H1 (cell line): ENCODE measurements around the gene STKLD1. TPM values are rescaled to one million over a fixed set of nuclear protein-coding genes. Genes with fewer than 3 reads are reported as not detected.
A peak's percentile ranks its signal among the peaks of the same experiment; 100 is the strongest.

Experiments used
- CTCF ChIA-PET: fragments of 300-600 bp; sonication (Branson Sonifier 250); formaldehyde crosslinking; loops from one replicate; lab custom pipeline; 2021; ENCODE audit not compliant: partially characterized antibody; lab: Charles Lee
- POLR2A ChIA-PET: fragments of 300-600 bp; sonication (Branson Sonifier 250); formaldehyde crosslinking; loops from one replicate; lab custom pipeline; 2021; ENCODE audit warnings: inconsistent platforms; ENCODE audit not compliant: partially characterized antibody; lab: Charles Lee
- DNase-seq, 2 experiments: peaks; one replicate each; pipeline versions ENCODE4 v3.0.0 to v3.0.0-alpha.2; 2010 to 2022; ENCODE audit warnings: low spot score in 2 of 2, low read depth in 1 of 2, mixed read lengths in 1 of 2
- FAIRE-seq: peaks from 2 replicates; lab custom pipeline; 2011; peaks lifted over from hg19 to GRCh38; lab: Jason Lieb, UNC
- H2AFZ ChIP-seq: 2 replicates; pipeline ENCODE4 v1.8.1; 2012; ENCODE audit warnings: low read length, inconsistent platforms
- H2AK5ac ChIP-seq: 2 replicates; pipeline ENCODE4 v1.6.1; 2013; ENCODE audit warnings: low read depth, low read length
- H2BK120ac ChIP-seq: replicated peaks from 2 replicates; pipeline ENCODE3; 2013; ENCODE audit warnings: low read depth, low read length, inconsistent platforms
- H2BK12ac ChIP-seq: 2 replicates; pipeline ENCODE4 v1.6.1; 2013; ENCODE audit warnings: low read depth, low read length
- H2BK15ac ChIP-seq: 2 replicates; pipeline ENCODE4 v1.6.1; 2013; ENCODE audit warnings: low read length
- H2BK20ac ChIP-seq: 2 replicates; pipeline ENCODE4 v1.6.1; 2013; ENCODE audit warnings: low read length
- H2BK5ac ChIP-seq: 2 replicates; pipeline ENCODE4 v1.6.1; 2013; ENCODE audit warnings: low read depth, low read length
- H3K14ac ChIP-seq: 2 replicates; pipeline ENCODE4 v1.6.1; 2013; ENCODE audit warnings: inconsistent platforms; ENCODE audit not compliant: insufficient read length
- H3K18ac ChIP-seq: 2 replicates; pipeline ENCODE4 v1.6.1; 2013; ENCODE audit warnings: low read length; ENCODE audit errors: extremely low read depth
- H3K23ac ChIP-seq: 2 replicates; pipeline ENCODE4 v1.6.1; 2013; ENCODE audit warnings: inconsistent platforms; ENCODE audit not compliant: insufficient read length
- H3K23me2 ChIP-seq: 2 replicates; pipeline ENCODE4 v1.6.1; 2013; ENCODE audit warnings: low read depth, low read length
- H3K27ac ChIP-seq: 2 replicates; pipeline ENCODE4 v1.6.1; 2011; ENCODE audit warnings: low read depth, low read length, inconsistent platforms
- H3K27me3 ChIP-seq, 4 experiments: replicated peaks in 1 of 4; 1 replicate in 1 of 4; 2 replicates in 3 of 4; pipeline versions ENCODE4 v1.6.1 to v1.8.1; 2011 to 2013; ENCODE audit warnings: low read length in 3 of 4, mild to moderate bottlenecking in 3 of 4, inconsistent platforms in 2 of 4, mixed read lengths in 2 of 4, moderate library complexity in 1 of 4; ENCODE audit not compliant: control insufficient read depth in 3 of 4, insufficient read depth in 3 of 4; ENCODE audit errors: extremely low read depth in 1 of 4
- H3K36me3 ChIP-seq, 4 experiments: 2 replicates each; pipeline versions ENCODE4 v1.6.1 to v1.8.1; 2011 to 2013; ENCODE audit warnings: mild to moderate bottlenecking in 4 of 4, low read length in 3 of 4, moderate library complexity in 2 of 4, control low read depth in 1 of 4, inconsistent platforms in 1 of 4; ENCODE audit not compliant: insufficient read depth in 4 of 4, control insufficient read depth in 2 of 4
- H3K4ac ChIP-seq: replicated peaks from 2 replicates; pipeline ENCODE3; 2013; ENCODE audit warnings: low read length, low read depth, mixed read lengths, inconsistent platforms; ENCODE audit not compliant: insufficient read length
- H3K4me1 ChIP-seq, 4 experiments: replicated peaks in 1 of 4; 1 replicate in 1 of 4; 2 replicates in 3 of 4; pipeline versions ENCODE4 v1.6.1 to v1.8.1; 2011 to 2013; ENCODE audit warnings: low read length in 3 of 4, inconsistent platforms in 2 of 4, mixed read lengths in 1 of 4; ENCODE audit not compliant: insufficient read depth in 4 of 4, control insufficient read depth in 3 of 4
- H3K4me2 ChIP-seq, 2 experiments: 2 replicates each; pipeline versions ENCODE4 v1.6.1 to v1.8.1; 2011 to 2013; ENCODE audit warnings: low read depth in 2 of 2, low read length in 2 of 2, control low read depth in 1 of 2, inconsistent platforms in 1 of 2, mild to moderate bottlenecking in 1 of 2; ENCODE audit not compliant: insufficient read depth in 1 of 2
- H3K4me3 ChIP-seq, 4 experiments: fragments of 200-600, 300-600 bp in 1 of 4; sonication (generic), shearing (Covaris generic), sonication (Bioruptor Twin) in 1 of 4; 2 replicates each; pipeline versions ENCODE4 v1.5.1 to v1.8.1; 2011 to 2016; ENCODE audit warnings: low read length in 4 of 4, low read depth in 3 of 4, control low read depth in 2 of 4, inconsistent platforms in 2 of 4, mild to moderate bottlenecking in 2 of 4, mixed read lengths in 1 of 4, moderate library complexity in 1 of 4; ENCODE audit not compliant: insufficient read depth in 2 of 4; ENCODE audit errors: extremely low read depth in 1 of 4
- H3K56ac ChIP-seq: replicated peaks from 2 replicates; pipeline ENCODE3; 2013; ENCODE audit warnings: low read depth, mild to moderate bottlenecking, mixed read lengths, low read length, inconsistent platforms; ENCODE audit not compliant: insufficient read length
- H3K79me1 ChIP-seq: 2 replicates; pipeline ENCODE4 v1.6.1; 2013; ENCODE audit warnings: low read depth, low read length, control low read depth
- H3K79me2 ChIP-seq, 2 experiments: 2 replicates each; pipeline versions ENCODE4 v1.6.1 to v1.8.1; 2012 to 2013; ENCODE audit warnings: low read length in 2 of 2, mild to moderate bottlenecking in 2 of 2, inconsistent platforms in 1 of 2; ENCODE audit not compliant: insufficient read depth in 2 of 2, control insufficient read depth in 1 of 2
- H3K9ac ChIP-seq, 4 experiments: replicated peaks in 1 of 4; 1 replicate in 1 of 4; 2 replicates in 3 of 4; pipeline versions ENCODE4 v1.6.1 to v1.8.1; 2011 to 2013; ENCODE audit warnings: low read depth in 3 of 4, low read length in 3 of 4, control low read depth in 2 of 4, mild to moderate bottlenecking in 2 of 4, moderate library complexity in 2 of 4, inconsistent platforms in 1 of 4; ENCODE audit errors: extremely low read depth in 1 of 4
- H3K9me3 ChIP-seq, 2 experiments: 2 replicates each; pipeline versions ENCODE4 v1.6.1 to v1.8.1; 2012 to 2013; ENCODE audit warnings: mild to moderate bottlenecking in 2 of 2, moderate library complexity in 2 of 2, control low read depth in 1 of 2, inconsistent platforms in 1 of 2, low read depth in 1 of 2, low read length in 1 of 2, mixed read lengths in 1 of 2; ENCODE audit not compliant: insufficient read depth in 2 of 2
- H4K20me1 ChIP-seq, 2 experiments: replicated peaks in 1 of 2; 2 replicates each; pipeline versions ENCODE3 to v1.8.1; 2011 to 2013; ENCODE audit warnings: inconsistent platforms in 2 of 2, low read length in 2 of 2, mild to moderate bottlenecking in 1 of 2; ENCODE audit not compliant: insufficient read depth in 2 of 2, control insufficient read depth in 1 of 2
- H4K5ac ChIP-seq: 2 replicates; pipeline ENCODE4 v1.6.1; 2013; ENCODE audit warnings: low read length, low read depth, mixed read lengths, inconsistent platforms; ENCODE audit not compliant: insufficient read length
- H4K8ac ChIP-seq: 2 replicates; pipeline ENCODE4 v1.8.0; 2013; ENCODE audit warnings: mild to moderate bottlenecking, moderate library complexity, low read length, inconsistent platforms; ENCODE audit not compliant: insufficient read depth; ENCODE audit errors: extremely low read depth
- H4K91ac ChIP-seq: replicated peaks from 2 replicates; pipeline ENCODE3; 2013; ENCODE audit warnings: low read length, mixed read lengths, inconsistent platforms; ENCODE audit not compliant: insufficient read length
- CHD2 ChIP-seq: IDR thresholded peaks from 2 replicates; pipeline ENCODE4 v1.6.1; 2012; ENCODE audit warnings: low read length, improper control_type of control experiment
- RAD21 ChIP-seq, 2 experiments: IDR thresholded peaks in 1 of 2; conservative IDR thresholded peaks in 1 of 2; 2 replicates each; pipeline ENCODE4 v1.6.1; 2011; ENCODE audit warnings: low read depth in 2 of 2, low read length in 2 of 2, improper control_type of control experiment in 1 of 2, inconsistent platforms in 1 of 2, mild to moderate bottlenecking in 1 of 2, moderate library complexity in 1 of 2
- WGBS, 2 experiments: shearing (Covaris generic) in 1 of 2; methylation state at CpG; one replicate each; pipeline versions ENCODE4 v1.1.6 to v1.1.7; 2013 to 2015; ENCODE audit warnings: low lambda C conversion rate in 2 of 2, mixed read lengths in 2 of 2, inconsistent platforms in 1 of 2, low coverage in 1 of 2, missing lambda C conversion rate in 1 of 2; ENCODE audit not compliant: insufficient replicate concordance in 2 of 2, insufficient coverage in 1 of 2, insufficient read length in 1 of 2; ENCODE audit errors: extremely low coverage in 1 of 2, missing lambda C conversion rate in 1 of 2; 5-methylcytosine and 5-hydroxymethylcytosine counted together
- polyA plus RNA-seq, 7 experiments: library from polyadenylated mRNA; depleted of rRNA in 3 of 7; stranded (reverse) in 5 of 7; unstranded in 2 of 7; fragments of >200 nt in 5 of 7; fragments of 200-250 nt in 2 of 7; gene quantifications; 1 replicate in 5 of 7; 2 replicates in 1 of 7; 4 replicates in 1 of 7; pipeline versions ENCODE4 v1.2.1 to v1.2.3, GENCODE V29; 2011 to 2013; ENCODE audit warnings: missing spikeins in 2 of 7, mixed read lengths in 2 of 7
- total RNA-seq: library from RNA; stranded (reverse); fragmentation: NEBNext Ultra II Directional; extraction: Animal tissue kit (Norgen Biotek cat#: 25700); gene quantifications from 2 replicates; pipeline ENCODE4 v1.2.1, GENCODE V29; 2021
- TF ChIP-seq, protein P1 (sequence below), 3 experiments: IDR thresholded peaks; 1 replicate in 2 of 3; 2 replicates in 1 of 3; pipeline versions ENCODE4 v1.5.1 to v1.6.1; 2011; ENCODE audit warnings: low read length in 3 of 3, mild to moderate bottlenecking in 3 of 3, inconsistent platforms in 2 of 3, low read depth in 1 of 3, moderate library complexity in 1 of 3; ENCODE audit not compliant: insufficient read depth in 1 of 3; ENCODE audit errors: control extremely low read depth in 1 of 3

STKLD1 gene
- total and polyA plus RNA-seq, 2 of the 8 experiments (the other 6 are each of a cell fraction or from before 2014, with no cell fraction given) = 0.26 TPM; not detected in 1

DNA sequence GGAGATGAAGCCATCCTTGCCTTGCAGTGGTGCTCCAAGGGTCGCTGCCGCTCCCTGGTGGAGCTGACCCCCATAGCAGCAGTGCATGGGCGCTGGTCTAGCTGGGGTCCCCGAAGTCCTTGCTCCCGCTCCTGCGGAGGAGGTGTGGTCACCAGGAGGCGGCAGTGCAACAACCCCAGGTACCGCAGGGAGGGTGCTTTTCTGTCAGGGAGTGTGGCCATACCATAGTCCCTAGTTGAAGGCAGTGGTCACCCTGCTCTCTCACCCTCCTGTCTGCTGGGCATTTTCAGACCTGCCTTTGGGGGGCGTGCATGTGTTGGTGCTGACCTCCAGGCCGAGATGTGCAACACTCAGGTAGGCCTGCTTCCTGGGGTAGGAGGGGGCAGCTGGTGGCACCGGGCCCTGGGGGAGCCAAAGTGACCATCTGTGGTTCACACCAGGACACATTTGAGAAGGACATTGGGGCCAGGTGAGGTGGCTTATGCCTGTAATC is 57.2 kb downstream of the STKLD1 start:
- peaks cover 0 to 3% (median 3%) of the 10 kb centered on the region in 4 experiments; a peak in 4 of 7 replicates for H3K27me3 ChIP-seq
- no peak overlapping the region for H4K8ac ChIP-seq
- POLR2A ChIA-PET = interaction anchor here (0.9 kb wide), 1 partner anchor 85 kb away, joined by 3 read pairs; no protein-coding TSS in a partner anchor
- H4K91ac ChIP-seq = no peak overlapping the region
- no peak overlapping the region for H2AK5ac ChIP-seq
- H2BK20ac ChIP-seq = no peak overlapping the region
- no peaks in the 10 kb centered on the region for H3K36me3 ChIP-seq
- no peak overlapping the region for H2BK12ac ChIP-seq
- H3K79me1 ChIP-seq = no peaks in the 10 kb centered on the region
- no peak overlapping the region for H3K14ac ChIP-seq
- H2BK15ac ChIP-seq = no peak overlapping the region
- no peak for FAIRE-seq
- H3K9ac ChIP-seq = no peak overlapping the region
- H2BK120ac ChIP-seq = no peak overlapping the region
- DNase-seq = no peak
- H3K4me2 ChIP-seq = no peak overlapping the region
- H2BK5ac ChIP-seq = no peak overlapping the region
- no peaks in the 10 kb centered on the region for H3K79me2 ChIP-seq
- H2AFZ ChIP-seq = no peak overlapping the region
- H3K27ac ChIP-seq = no peak overlapping the region
- TF ChIP-seq CHD2 (no peak), RAD21 (IDR thresholded peaks at IDR 0.05 in 1 of 2, conservative IDR thresholded peaks at IDR 0.05 in 1 of 2; ENCODE audit: low read depth in 2 of 2, low read length in 2 of 2) (peak; percentile 16 to 22; a peak in 1 of 4 replicates)
- TF ChIP-seq, protein P1, sequence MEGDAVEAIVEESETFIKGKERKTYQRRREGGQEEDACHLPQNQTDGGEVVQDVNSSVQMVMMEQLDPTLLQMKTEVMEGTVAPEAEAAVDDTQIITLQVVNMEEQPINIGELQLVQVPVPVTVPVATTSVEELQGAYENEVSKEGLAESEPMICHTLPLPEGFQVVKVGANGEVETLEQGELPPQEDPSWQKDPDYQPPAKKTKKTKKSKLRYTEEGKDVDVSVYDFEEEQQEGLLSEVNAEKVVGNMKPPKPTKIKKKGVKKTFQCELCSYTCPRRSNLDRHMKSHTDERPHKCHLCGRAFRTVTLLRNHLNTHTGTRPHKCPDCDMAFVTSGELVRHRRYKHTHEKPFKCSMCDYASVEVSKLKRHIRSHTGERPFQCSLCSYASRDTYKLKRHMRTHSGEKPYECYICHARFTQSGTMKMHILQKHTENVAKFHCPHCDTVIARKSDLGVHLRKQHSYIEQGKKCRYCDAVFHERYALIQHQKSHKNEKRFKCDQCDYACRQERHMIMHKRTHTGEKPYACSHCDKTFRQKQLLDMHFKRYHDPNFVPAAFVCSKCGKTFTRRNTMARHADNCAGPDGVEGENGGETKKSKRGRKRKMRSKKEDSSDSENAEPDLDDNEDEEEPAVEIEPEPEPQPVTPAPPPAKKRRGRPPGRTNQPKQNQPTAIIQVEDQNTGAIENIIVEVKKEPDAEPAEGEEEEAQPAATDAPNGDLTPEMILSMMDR (IDR thresholded peaks at IDR 0.05; ENCODE audit: control extremely low read depth in 1 of 3, insufficient read depth in 1 of 3, low read depth in 1 of 3, low read length in 3 of 3) = peak in 2 of 3 experiments; percentile 27 to 34; a peak in 3 of 4 replicates
- no peaks in the 10 kb centered on the region for H4K20me1 ChIP-seq
- no peaks in the 10 kb centered on the region for H3K9me3 ChIP-seq
- H3K23ac ChIP-seq = no peak overlapping the region
- no peak overlapping the region; the same call in 1 of the 2 replicates for H3K18ac ChIP-seq
- H3K4ac ChIP-seq = no peak overlapping the region
- H3K4me3 ChIP-seq = no peak overlapping the region
- 88% methylated on average over 11 of the region's 11 CpGs; no CpG with 5 or more reads in 1 of the 2 experiments for whole genome bisulfite sequencing, 2 experiments
- CTCF ChIA-PET = interaction anchor here (0.6 to 4.9 kb wide), 5 partner anchors 10 to 69 kb away, joined by 3 to 35 read pairs (median 4); partner anchors contain the start of genes ADAMTS13 and STKLD1
- no peak overlapping the region for H3K56ac ChIP-seq
- peaks cover 7% of the 10 kb centered on the region; the same call in 1 of the 2 replicates for H3K23me2 ChIP-seq
- H3K4me1 ChIP-seq = no peaks in the 10 kb centered on the region
- no peak overlapping the region for H4K5ac ChIP-seq
